Spleen (tissue), 11 donors: ENCODE data around the gene NPAS2. TPM values are rescaled to one million over a fixed set of nuclear protein-coding genes. Genes with fewer than 3 reads are reported as not detected.

ENCODE experiments used
- DNase-seq: peaks from one replicate; pipeline ENCODE4 v3.0.0-alpha.2; 2020
- H3K27ac ChIP-seq, 8 donors: fragments of 200-600 bp; sonication (generic) in 7 of 8; 1 replicate in 4 of 8; 2 replicates in 4 of 8; pipeline versions ENCODE4 v1.5.0 to v1.8.0; 2016 to 2021; ENCODE audit warnings: inconsistent platforms in 4 of 8, mild to moderate bottlenecking in 4 of 8, moderate library complexity in 1 of 8
- H3K27me3 ChIP-seq, 7 donors: fragments of 200-600 bp; sonication (generic) in 6 of 7; replicated peaks in 1 of 7; 1 replicate in 4 of 7; 2 replicates in 3 of 7; pipeline versions ENCODE4 v1.5.0 to v1.8.0; 2016 to 2021; ENCODE audit warnings: inconsistent platforms in 3 of 7, mild to moderate bottlenecking in 1 of 7
- H3K36me3 ChIP-seq, 6 donors: fragments of 200-600 bp; sonication (generic) in 5 of 6; 1 replicate in 4 of 6; 2 replicates in 2 of 6; pipeline versions ENCODE4 v1.5.0 to v1.8.0; 2016 to 2021; ENCODE audit warnings: inconsistent platforms in 2 of 6
- H3K4me1 ChIP-seq, 6 donors: fragments of 200-600 bp; sonication (generic) in 5 of 6; 1 replicate in 3 of 6; 2 replicates in 3 of 6; pipeline versions ENCODE4 v1.5.0 to v1.8.0; 2016 to 2021; ENCODE audit warnings: inconsistent platforms in 3 of 6
- H3K4me3 ChIP-seq, 8 donors: fragments of 200-600 bp; sonication (generic) in 7 of 8; 1 replicate in 4 of 8; 2 replicates in 4 of 8; pipeline versions ENCODE4 v1.5.0 to v1.8.0; 2016 to 2021; ENCODE audit warnings: inconsistent platforms in 4 of 8, mild to moderate bottlenecking in 4 of 8, moderate library complexity in 2 of 8
- H3K9me3 ChIP-seq, 8 donors: fragments of 200-600 bp; sonication (generic) in 7 of 8; 1 replicate in 4 of 8; 2 replicates in 4 of 8; pipeline versions ENCODE4 v1.5.0 to v1.8.0; 2016 to 2021; ENCODE audit warnings: inconsistent platforms in 4 of 8
- POLR2A ChIP-seq, 3 donors: fragments of 450-650 bp; IDR thresholded peaks; one replicate each; pipeline ENCODE4 v1.5.1; 2017; ENCODE audit warnings: antibody characterized with exemption in 3 of 3, mild to moderate bottlenecking in 1 of 3
- POLR2AphosphoS5 ChIP-seq, 3 donors: sonication (generic); formaldehyde crosslinking; IDR thresholded peaks; one replicate each; pipeline ENCODE4 v1.5.1; 2017; ENCODE audit warnings: antibody characterized with exemption in 3 of 3
- WGBS, 5 donors: extraction: QIAGEN DNeasy Blood & Tissue Kit in 3 of 5; methylation state at CpG; one replicate each; pipeline versions ENCODE4 v1.1.5 to v1.1.7; 2013 to 2018; 5-methylcytosine and 5-hydroxymethylcytosine counted together
- intact Hi-C: fragments of 100-400 bp; cut with DNase I; formaldehyde crosslinking; loops from one replicate; pipeline ENCODE4 v1.15.0; 2023; ENCODE audit warnings: low total_unique reads
- polyA plus RNA-seq, 3 donors: library from polyadenylated mRNA; stranded (reverse); fragments of 200-250 nt; gene quantifications; one replicate each; pipeline ENCODE4 v1.2.1, GENCODE V29; 2013
- total RNA-seq, 7 donors: library from RNA; depleted of rRNA in 3 of 7; stranded (reverse); fragments of >200 nt in 3 of 7; fragmentation: NEBNext Ultra II Directional in 4 of 7; extraction: Animal tissue kit (Norgen Biotek cat#: 25700) in 4 of 7; gene quantifications; one replicate each; pipeline versions ENCODE4 v1.1.0 to v1.2.1, GENCODE V29; 2016 to 2021
- TF ChIP-seq, protein P1 (sequence below), 11 experiments: fragments of 200-600 bp in 7 of 11; fragments of 450-650 bp in 4 of 11; sonication (generic) in 4 of 11; IDR thresholded peaks in 8 of 11; conservative IDR thresholded peaks in 3 of 11; 1 replicate in 7 of 11; 2 replicates in 4 of 11; pipeline versions ENCODE4 v1.4.0 to v1.8.0; 2016 to 2021; ENCODE audit warnings: antibody characterized with exemption in 11 of 11, inconsistent platforms in 4 of 11, mild to moderate bottlenecking in 1 of 11
- donor health status: healthy with polysubstance abuse.
- donor health status: DM: no; HTN: no; CAD: no; lungs with moderate emphysema.
- donor health status: DM: no; HTN: no; CAD: no.
- donor health status: Bipolar disorder and iron deficiency.
- donor health status: healthy.
- donor health status: DM: no; HTN: no; CAD: no.
- donor health status: DM: yes; HTN: yes; CAD: no.

Gene NPAS2
- total and polyA plus RNA-seq, 10 donors = 2.4 to 24.1 (median 8.4) TPM

DNA sequence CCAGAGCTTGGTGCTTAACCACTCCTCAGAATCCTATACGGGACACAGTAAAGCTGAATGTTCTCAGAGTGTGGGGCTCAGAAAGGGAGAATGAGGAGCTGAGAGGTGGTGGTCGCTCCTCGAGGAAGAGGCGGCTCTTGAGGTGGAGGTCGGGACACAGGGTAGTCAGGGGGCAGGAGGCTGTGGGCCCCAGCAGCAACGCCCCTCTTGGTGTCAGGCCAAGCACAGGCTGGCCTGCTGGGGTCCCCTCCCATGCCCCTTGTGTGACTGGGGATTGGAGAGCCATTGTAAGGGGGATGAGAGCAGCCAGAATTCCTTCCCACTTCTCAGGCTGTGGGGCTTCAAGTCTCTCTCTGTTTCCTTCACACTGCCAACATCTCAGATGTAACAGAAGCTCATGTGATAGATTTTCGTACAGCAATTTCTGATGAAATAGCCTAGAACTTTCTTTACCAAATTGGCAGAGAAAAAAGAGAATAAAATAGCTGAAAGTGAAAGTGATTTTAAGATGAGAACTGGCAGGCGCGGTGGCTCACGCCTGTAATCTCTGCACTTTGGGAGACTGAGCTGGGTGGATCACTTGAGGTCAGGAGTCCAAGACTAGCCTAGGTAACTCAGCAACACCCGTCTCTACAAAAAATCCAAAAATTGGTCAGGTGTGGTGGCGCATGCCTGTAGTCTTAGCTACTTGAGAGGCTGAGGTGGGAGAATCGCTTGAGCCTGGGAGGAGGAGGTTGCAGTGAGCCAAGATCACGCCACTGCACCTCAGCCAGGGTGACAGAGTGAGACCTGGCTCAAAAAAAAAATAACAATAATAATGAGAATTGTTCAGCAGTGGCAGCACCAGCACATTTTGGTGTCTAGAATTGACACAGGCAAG lies 121.1 kb downstream of the NPAS2 start:
- TF ChIP-seq, protein P1, sequence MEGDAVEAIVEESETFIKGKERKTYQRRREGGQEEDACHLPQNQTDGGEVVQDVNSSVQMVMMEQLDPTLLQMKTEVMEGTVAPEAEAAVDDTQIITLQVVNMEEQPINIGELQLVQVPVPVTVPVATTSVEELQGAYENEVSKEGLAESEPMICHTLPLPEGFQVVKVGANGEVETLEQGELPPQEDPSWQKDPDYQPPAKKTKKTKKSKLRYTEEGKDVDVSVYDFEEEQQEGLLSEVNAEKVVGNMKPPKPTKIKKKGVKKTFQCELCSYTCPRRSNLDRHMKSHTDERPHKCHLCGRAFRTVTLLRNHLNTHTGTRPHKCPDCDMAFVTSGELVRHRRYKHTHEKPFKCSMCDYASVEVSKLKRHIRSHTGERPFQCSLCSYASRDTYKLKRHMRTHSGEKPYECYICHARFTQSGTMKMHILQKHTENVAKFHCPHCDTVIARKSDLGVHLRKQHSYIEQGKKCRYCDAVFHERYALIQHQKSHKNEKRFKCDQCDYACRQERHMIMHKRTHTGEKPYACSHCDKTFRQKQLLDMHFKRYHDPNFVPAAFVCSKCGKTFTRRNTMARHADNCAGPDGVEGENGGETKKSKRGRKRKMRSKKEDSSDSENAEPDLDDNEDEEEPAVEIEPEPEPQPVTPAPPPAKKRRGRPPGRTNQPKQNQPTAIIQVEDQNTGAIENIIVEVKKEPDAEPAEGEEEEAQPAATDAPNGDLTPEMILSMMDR (IDR thresholded peaks at IDR 0.05 in 8 of 11, conservative IDR thresholded peaks at IDR 0.05 in 3 of 11) = no peak
- TF ChIP-seq POLR2AphosphoS5 (IDR thresholded peaks at IDR 0.05) (no peak), POLR2A (IDR thresholded peaks at IDR 0.05) (no peak)
- DNase-seq = no peak
- 74 to 82% (median 79%) methylated on average over 13 to 14 of the region's 14 CpGs for whole genome bisulfite sequencing, 5 donors

DNA sequence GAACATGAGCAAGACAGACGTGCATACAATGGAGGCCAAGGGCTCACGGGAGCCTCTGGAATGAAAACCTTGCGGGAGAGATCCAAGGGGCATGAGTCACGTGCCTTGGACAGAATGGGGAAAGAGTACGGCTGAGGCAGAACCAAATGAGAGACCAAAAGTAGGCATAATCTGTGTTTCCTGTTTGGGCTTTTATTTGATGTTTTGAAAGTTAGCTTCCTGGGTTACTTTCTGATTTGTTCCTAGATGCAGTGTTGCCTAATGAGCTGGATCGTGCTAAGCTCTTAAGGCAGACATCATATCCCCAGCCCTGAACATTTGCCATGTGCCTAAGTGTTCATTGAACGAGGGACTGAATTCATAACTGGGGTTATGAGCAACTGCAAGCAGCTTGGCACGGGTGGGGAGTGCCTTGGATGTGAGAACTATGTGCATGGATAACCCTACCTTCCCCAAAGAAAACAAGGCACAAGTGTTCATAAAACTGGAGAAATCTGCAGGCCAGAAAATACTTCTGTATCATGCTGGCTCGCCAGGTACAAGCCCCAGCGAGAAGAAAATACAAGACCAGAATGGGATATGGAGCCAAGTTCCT lies 121.8 kb downstream of the NPAS2 start:
- DNase-seq = no peak
- H3K4me3 ChIP-seq = no peak overlapping the region
- WGBS, 5 donors = 77 to 87% (median 79%) methylated on average over 10 of the region's 10 CpGs
- H3K27me3 ChIP-seq = peaks cover 0 to 7% (median 0%) of the 10 kb centered on the region in 7 donors
- TF ChIP-seq, protein P1 (IDR thresholded peaks at IDR 0.05 in 8 of 11, conservative IDR thresholded peaks at IDR 0.05 in 3 of 11) = no peak
- TF ChIP-seq POLR2A (IDR thresholded peaks at IDR 0.05) = no peak
- TF ChIP-seq POLR2AphosphoS5 (IDR thresholded peaks at IDR 0.05) = no peak
- H3K27ac ChIP-seq = peak overlapping the region in 4 of 8 donors; percentile 16 to 47 (median 30)
- H3K4me1 ChIP-seq = peaks cover 0 to 14% (median 4%) of the 10 kb centered on the region in 6 donors
- intact Hi-C loops = no loop called here
- H3K36me3 ChIP-seq = peaks cover 0 to 7% (median 0%) of the 10 kb centered on the region in 6 donors
- H3K9me3 ChIP-seq = no peaks in the 10 kb centered on the region

More for the DNA sequence above, 121.1 kb downstream of the NPAS2 start:
- Histone ChIP-seq H3K9me3 (no peaks in the 10 kb centered on the region), H3K36me3 (peaks cover 0 to 7% (median 0%) of the 10 kb centered on the region in 6 donors), H3K27ac (peak overlapping the region in 5 of 8 donors; percentile 16 to 47 (median 29)), H3K4me1 (peaks cover 0 to 14% (median 4%) of the 10 kb centered on the region in 6 donors), H3K4me3 (peak overlapping the region in 1 of 8 donors; percentile 3), H3K27me3 (peaks cover 0 to 7% (median 0%) of the 10 kb centered on the region in 7 donors)
- intact Hi-C loops = no loop called here

DNA sequence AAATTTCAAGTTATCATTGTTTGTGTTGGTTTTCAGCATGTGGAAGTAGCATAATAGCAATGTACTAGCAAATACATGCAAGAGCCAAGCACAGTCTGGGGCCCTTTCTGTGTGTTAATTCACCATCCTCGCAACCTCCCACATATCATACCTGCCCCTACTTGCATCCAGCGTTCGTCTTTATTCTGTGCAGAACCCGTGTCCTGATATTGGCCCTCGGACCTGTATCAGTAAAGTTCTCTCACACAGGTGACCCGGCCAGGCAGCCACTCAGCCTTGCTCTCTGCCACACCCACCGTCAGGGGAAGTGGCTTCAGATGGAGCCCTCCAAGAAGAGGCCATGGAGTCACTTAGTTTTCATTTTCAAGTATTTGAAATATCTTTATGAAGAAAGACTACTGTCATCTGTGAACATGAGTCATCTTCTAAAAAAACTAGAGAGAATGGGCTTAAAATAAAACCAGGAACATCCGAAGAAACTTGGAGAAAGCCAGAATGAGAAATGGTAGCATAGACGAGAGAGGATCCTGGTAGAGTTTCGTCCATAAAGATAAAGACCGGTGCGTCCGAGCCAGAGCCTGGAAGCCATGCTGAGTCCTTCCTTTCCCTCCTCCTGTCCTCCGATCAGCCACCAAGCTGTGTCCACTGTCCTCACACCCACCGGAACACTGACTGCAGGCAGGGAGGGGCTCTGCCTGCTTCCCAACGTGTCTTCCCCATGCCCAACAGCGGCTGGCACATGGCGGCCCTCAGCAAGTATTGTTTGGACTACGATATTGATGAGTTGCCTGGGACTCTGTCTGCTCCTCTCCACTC lies 124.9 kb downstream of the NPAS2 start:
- TF ChIP-seq POLR2A (IDR thresholded peaks at IDR 0.05) = no peak
- TF ChIP-seq, protein P1 (IDR thresholded peaks at IDR 0.05 in 8 of 11, conservative IDR thresholded peaks at IDR 0.05 in 3 of 11) = no peak
- no peak overlapping the region for H3K4me3 ChIP-seq
- H3K36me3 ChIP-seq = peaks cover 0 to 10% (median 0%) of the 10 kb centered on the region in 6 donors
- peaks cover 0 to 14% (median 4%) of the 10 kb centered on the region in 6 donors for H3K4me1 ChIP-seq
- H3K27ac ChIP-seq = no peak overlapping the region
- no peaks in the 10 kb centered on the region for H3K9me3 ChIP-seq
- DNase-seq = peak; percentile 15
- peaks cover 0 to 7% (median 0%) of the 10 kb centered on the region in 7 donors for H3K27me3 ChIP-seq
- intact Hi-C loops = no loop called here
- 88 to 96% (median 92%) methylated on average over 19 of the region's 19 CpGs for WGBS, 5 donors
